HepG2 (cell line): Measurements from ENCODE around the gene MED13L. TPM values are rescaled to one million over a fixed set of nuclear protein-coding genes. Genes with fewer than 3 reads are reported as not detected.

Source experiments
- ATAC-seq: fragments of 200-7000 bp; cut with Tn5 transposase; 3 replicates; pipeline ENCODE4 v1.9.1; 2020; ENCODE audit warnings: mild to moderate bottlenecking, moderate library complexity
- BruUV-seq: library from RNA; stranded (reverse); fragments of 400-500 nt; replicated peaks from 2 replicates; lab custom pipeline; 2021; lab: Mats Ljungman, UMichigan
- CTCF ChIA-PET: fragments of 300-600 bp; formaldehyde crosslinking; extraction: SDS; loops from one replicate; lab custom pipeline; 2021; ENCODE audit warnings: low total read pairs, inconsistent platforms, low intra/inter-chr PET ratio; lab: Yijun Ruan, JAX
- POLR2A ChIA-PET: fragments of 350-600 bp; sonication (Branson Sonifier 250); formaldehyde crosslinking; loops from one replicate; lab custom pipeline; 2020; ENCODE audit warnings: antibody characterized with exemption, inconsistent platforms; lab: Yijun Ruan, JAX
- DNase-seq: peaks from one replicate; pipeline ENCODE4 v3.0.0-alpha.2; 2015; ENCODE audit warnings: low spot score
- FAIRE-seq: peaks from 3 replicates; lab custom pipeline; 2011; peaks lifted over from hg19 to GRCh38; lab: Jason Lieb, UNC
- H2AFZ ChIP-seq: one replicate; pipeline ENCODE4 v1.6.1; 2011; ENCODE audit warnings: low read length, inconsistent platforms
- H3K27ac ChIP-seq: fragments of 300-600 bp; 3 replicates; pipeline ENCODE4 v1.8.0; 2011; ENCODE audit warnings: mixed run types, mild to moderate bottlenecking, mixed read lengths, low read length, inconsistent platforms; ENCODE audit not compliant: insufficient read depth; ENCODE audit errors: extremely low read length
- H3K27me3 ChIP-seq, 2 experiments: fragments of 200-600 bp in 1 of 2; 2 replicates in 1 of 2; 3 replicates in 1 of 2; pipeline versions ENCODE4 v1.6.0 to v1.8.0; 2011; ENCODE audit warnings: low read length in 2 of 2, mild to moderate bottlenecking in 2 of 2, moderate library complexity in 2 of 2, inconsistent platforms in 1 of 2; ENCODE audit not compliant: insufficient read depth in 2 of 2, control insufficient read depth in 1 of 2
- H3K36me3 ChIP-seq, 2 experiments: fragments of 200-600 bp in 1 of 2; replicated peaks in 1 of 2; 2 replicates in 1 of 2; 3 replicates in 1 of 2; pipeline versions ENCODE4 v1.5.1 to v1.8.0; 2011; ENCODE audit warnings: low read length in 2 of 2, inconsistent platforms in 1 of 2; ENCODE audit not compliant: insufficient read depth in 2 of 2, control insufficient read depth in 1 of 2
- H3K4me1 ChIP-seq: 2 replicates; pipeline ENCODE4 v1.5.1; 2012; ENCODE audit warnings: low read length, inconsistent platforms; ENCODE audit not compliant: insufficient read depth
- H3K4me2 ChIP-seq: 2 replicates; pipeline ENCODE4 v1.6.0; 2011; ENCODE audit warnings: low read depth, low read length, inconsistent platforms
- H3K4me3 ChIP-seq, 3 experiments: fragments of 200-600 bp in 1 of 3; sonication (generic), shearing (Covaris generic) in 1 of 3; replicated peaks in 1 of 3; 2 replicates each; pipeline ENCODE4 v1.5.1; 2011 to 2016; ENCODE audit warnings: low read length in 3 of 3, inconsistent platforms in 2 of 3, low read depth in 2 of 3, mild to moderate bottlenecking in 2 of 3, control low read depth in 1 of 3, mixed read lengths in 1 of 3; ENCODE audit not compliant: insufficient read depth in 1 of 3
- H3K79me2 ChIP-seq: one replicate; pipeline ENCODE4 v1.6.1; 2011; ENCODE audit warnings: low read length, inconsistent platforms; ENCODE audit not compliant: insufficient read depth
- H3K9ac ChIP-seq: 2 replicates; pipeline ENCODE4 v1.6.0; 2011; ENCODE audit warnings: mild to moderate bottlenecking, low read depth, low read length, inconsistent platforms; ENCODE audit not compliant: insufficient read depth
- H3K9me3 ChIP-seq: 2 replicates; pipeline ENCODE4 v1.5.1; 2012; ENCODE audit warnings: mild to moderate bottlenecking, low read length
- H4K20me1 ChIP-seq: 2 replicates; pipeline ENCODE4 v1.6.0; 2011; ENCODE audit warnings: inconsistent platforms, mild to moderate bottlenecking, low read length, moderate library complexity; ENCODE audit not compliant: insufficient read depth
- FOSL2 ChIP-seq: sonication (generic); formaldehyde crosslinking; IDR thresholded peaks from 2 replicates; pipeline ENCODE4 v1.4.0; 2020; ENCODE audit warnings: missing genetic modification reagents
- HMG20A ChIP-seq: IDR thresholded peaks from 2 replicates; pipeline ENCODE4 v1.6.1; 2016; ENCODE audit warnings: borderline replicate concordance
- MYNN ChIP-seq: sonication (generic); formaldehyde crosslinking; IDR thresholded peaks from 2 replicates; pipeline ENCODE4 v1.4.0; 2020; ENCODE audit warnings: mild to moderate bottlenecking, low read depth, missing genetic modification reagents
- NFIB ChIP-seq: sonication (generic); formaldehyde crosslinking; IDR thresholded peaks from 2 replicates; pipeline ENCODE4 v1.9.0; 2021; ENCODE audit warnings: missing genetic modification reagents, mild to moderate bottlenecking, borderline replicate concordance
- REPIN1 ChIP-seq: sonication (generic); formaldehyde crosslinking; IDR thresholded peaks from 2 replicates; pipeline ENCODE4 v1.8.0; 2022; ENCODE audit warnings: missing genetic modification reagents, low read depth, mild to moderate bottlenecking, borderline replicate concordance
- SKI ChIP-seq: fragments of 450-650 bp; IDR thresholded peaks from one replicate; pipeline ENCODE4 v1.6.1; 2018; ENCODE audit warnings: mild to moderate bottlenecking; ENCODE audit not compliant: partially characterized antibody
- TP53 ChIP-seq: sonication (generic); formaldehyde crosslinking; conservative IDR thresholded peaks from 2 replicates; pipeline ENCODE4 v1.4.0; 2020; ENCODE audit warnings: missing genetic modification reagents
- ZNF782 ChIP-seq: sonication (generic); formaldehyde crosslinking; IDR thresholded peaks from 2 replicates; pipeline ENCODE4 v1.4.0; 2020; ENCODE audit warnings: missing genetic modification reagents, mild to moderate bottlenecking, borderline replicate concordance
- whole genome bisulfite sequencing: methylation state at CpG from one replicate; pipeline ENCODE4 v1.1.6; 2017; ENCODE audit warnings: low lambda C conversion rate; 5-methylcytosine and 5-hydroxymethylcytosine counted together
- in situ Hi-C: cut with HindIII; loops from 2 replicates; pipeline ENCODE4 v1.10.0; 2017; ENCODE audit warnings: low pct_unique_long_range_greater_than_20kb; ENCODE audit not compliant: extremely low pct_ligation_motif_present
- intact Hi-C: fragments of 100-400 bp; cut with micrococcal nuclease; formaldehyde crosslinking; loops from one replicate; pipeline ENCODE4 v1.10.0; 2022; ENCODE audit not compliant: unreplicated experiment
- polyA plus RNA-seq, 8 experiments: library from polyadenylated mRNA; depleted of rRNA in 3 of 8; stranded (reverse) in 7 of 8; unstranded in 1 of 8; fragments of >200 nt; fragmentation: Illumina TruSeq in 4 of 8; extraction: Trizol in 4 of 8; gene quantifications; 2 replicates each; pipeline versions ENCODE4 v1.2.1 to v1.2.3, GENCODE V29; 2011 to 2016; ENCODE audit warnings: low read depth in 4 of 8, missing spikeins in 1 of 8, mixed read lengths in 1 of 8; ENCODE audit not compliant: insufficient read depth in 1 of 8
- total RNA-seq, 5 experiments: library from RNA; depleted of rRNA; stranded (reverse); fragments of >200 nt; fragmentation: Illumina TruSeq; extraction: Trizol; gene quantifications; 2 replicates each; pipeline ENCODE4 v1.2.3, GENCODE V29; 2016; ENCODE audit warnings: low read depth in 1 of 5
- TF ChIP-seq, protein P1 (sequence below): sonication (generic); formaldehyde crosslinking; IDR thresholded peaks from 2 replicates; pipeline ENCODE4 v1.4.0; 2020; ENCODE audit warnings: missing genetic modification reagents
- TF ChIP-seq, protein P2 (sequence below): sonication (generic); formaldehyde crosslinking; IDR thresholded peaks from 2 replicates; pipeline ENCODE4 v1.5.0; 2020; ENCODE audit warnings: missing genetic modification reagents

Gene MED13L
- total and polyA plus RNA-seq, 2 of the 13 experiments (the other 11 are each of a cell fraction or from before 2014, with no cell fraction given): 24.8 to 38.9 TPM

DNA sequence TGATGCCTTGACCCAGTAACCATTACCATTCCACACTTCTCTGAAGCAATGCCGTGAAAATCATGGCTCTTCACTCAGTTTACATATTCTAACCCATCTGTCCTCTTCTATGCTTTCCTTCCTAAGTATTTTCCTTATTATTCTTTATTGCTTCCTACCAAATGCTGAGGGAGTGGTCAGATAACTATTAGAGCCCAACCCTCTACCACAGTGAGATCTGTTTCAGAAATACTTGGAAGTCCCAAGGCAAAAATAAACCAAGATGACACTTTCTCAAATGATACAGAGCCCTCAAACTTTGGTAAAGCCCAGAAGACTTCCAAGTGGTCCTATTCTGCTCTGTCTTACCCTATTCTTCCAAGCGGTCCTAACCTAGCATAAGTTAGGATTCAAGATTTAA lies 68.0 kb downstream of the MED13L start:
- Histone ChIP-seq H3K79me2 (peaks cover 22% of the 10 kb centered on the region), H3K9ac (no peak overlapping the region), H2AFZ (no peak overlapping the region), H3K4me2 (no peak overlapping the region), H3K36me3 (no peaks in the 10 kb centered on the region), H3K27ac (no peak overlapping the region), H4K20me1 (no peaks in the 10 kb centered on the region; the same call in 1 of the 2 replicates)
- POLR2A ChIA-PET: no interaction called here
- FAIRE-seq: no peak
- in situ Hi-C loops: no loop called here
- 99% methylated on average over 2 of the region's 2 CpGs for WGBS
- BruUV-seq: no TSS peak
- no peak for DNase-seq
- TF ChIP-seq TP53 (CRISPR knock-in tag): no peak
- TF ChIP-seq NFIB (CRISPR knock-in tag): no peak
- TF ChIP-seq HMG20A (CRISPR knock-in tag): no peak
- TF ChIP-seq ZNF782: no peak
- no peak for TF ChIP-seq FOSL2 (CRISPR knock-in tag)
- no peak for TF ChIP-seq SKI
- no peak for TF ChIP-seq REPIN1 (CRISPR knock-in tag)
- no peak for TF ChIP-seq MYNN (CRISPR knock-in tag)
- TF ChIP-seq, protein P1, sequence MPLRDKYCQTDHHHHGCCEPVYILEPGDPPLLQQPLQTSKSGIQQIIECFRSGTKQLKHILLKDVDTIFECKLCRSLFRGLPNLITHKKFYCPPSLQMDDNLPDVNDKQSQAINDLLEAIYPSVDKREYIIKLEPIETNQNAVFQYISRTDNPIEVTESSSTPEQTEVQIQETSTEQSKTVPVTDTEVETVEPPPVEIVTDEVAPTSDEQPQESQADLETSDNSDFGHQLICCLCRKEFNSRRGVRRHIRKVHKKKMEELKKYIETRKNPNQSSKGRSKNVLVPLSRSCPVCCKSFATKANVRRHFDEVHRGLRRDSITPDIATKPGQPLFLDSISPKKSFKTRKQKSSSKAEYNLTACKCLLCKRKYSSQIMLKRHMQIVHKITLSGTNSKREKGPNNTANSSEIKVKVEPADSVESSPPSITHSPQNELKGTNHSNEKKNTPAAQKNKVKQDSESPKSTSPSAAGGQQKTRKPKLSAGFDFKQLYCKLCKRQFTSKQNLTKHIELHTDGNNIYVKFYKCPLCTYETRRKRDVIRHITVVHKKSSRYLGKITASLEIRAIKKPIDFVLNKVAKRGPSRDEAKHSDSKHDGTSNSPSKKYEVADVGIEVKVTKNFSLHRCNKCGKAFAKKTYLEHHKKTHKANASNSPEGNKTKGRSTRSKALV (CRISPR knock-in tag): no peak
- TF ChIP-seq, protein P2, sequence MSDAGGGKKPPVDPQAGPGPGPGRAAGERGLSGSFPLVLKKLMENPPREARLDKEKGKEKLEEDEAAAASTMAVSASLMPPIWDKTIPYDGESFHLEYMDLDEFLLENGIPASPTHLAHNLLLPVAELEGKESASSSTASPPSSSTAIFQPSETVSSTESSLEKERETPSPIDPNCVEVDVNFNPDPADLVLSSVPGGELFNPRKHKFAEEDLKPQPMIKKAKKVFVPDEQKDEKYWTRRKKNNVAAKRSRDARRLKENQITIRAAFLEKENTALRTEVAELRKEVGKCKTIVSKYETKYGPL (CRISPR knock-in tag): no peak
- TF ChIP-seq, all 625 proteins: peak for 0
- ATAC-seq: no peak
- no peaks in the 10 kb centered on the region for H3K27me3 ChIP-seq
- intact Hi-C loops: no loop called here
- CTCF ChIA-PET: no interaction called here
- no peaks in the 10 kb centered on the region for H3K4me1 ChIP-seq
- H3K9me3 ChIP-seq: no peaks in the 10 kb centered on the region
- H3K4me3 ChIP-seq: no peak overlapping the region
